Right renal pelvis (tissue), 4 donors: ENCODE results near the gene DNASE2B. TPM values are rescaled to one million over a fixed set of nuclear protein-coding genes. Genes with fewer than 3 reads are reported as not detected.
"Not testable (repeated sequence)": the region's sequence is repeated elsewhere in the genome, so short reads cannot be mapped to it uniquely, and the experiment has no call there.

Experiments used
- DNase-seq, 4 donors: peaks; one replicate each; pipeline ENCODE4 v3.0.0-alpha.2; 2013; ENCODE audit warnings: low read depth in 4 of 4, low spot score in 3 of 4, missing footprints in 1 of 4
- polyA plus RNA-seq, 4 donors: library from polyadenylated mRNA; unstranded; fragments of 120-200 nt; gene quantifications; one replicate each; pipeline ENCODE4 v1.2.1, GENCODE V29; 2013; ENCODE audit not compliant: insufficient read length in 4 of 4

DNASE2B gene
- polyA plus RNA-seq, 4 donors = 0.24 TPM; not detected in 3

DNA sequence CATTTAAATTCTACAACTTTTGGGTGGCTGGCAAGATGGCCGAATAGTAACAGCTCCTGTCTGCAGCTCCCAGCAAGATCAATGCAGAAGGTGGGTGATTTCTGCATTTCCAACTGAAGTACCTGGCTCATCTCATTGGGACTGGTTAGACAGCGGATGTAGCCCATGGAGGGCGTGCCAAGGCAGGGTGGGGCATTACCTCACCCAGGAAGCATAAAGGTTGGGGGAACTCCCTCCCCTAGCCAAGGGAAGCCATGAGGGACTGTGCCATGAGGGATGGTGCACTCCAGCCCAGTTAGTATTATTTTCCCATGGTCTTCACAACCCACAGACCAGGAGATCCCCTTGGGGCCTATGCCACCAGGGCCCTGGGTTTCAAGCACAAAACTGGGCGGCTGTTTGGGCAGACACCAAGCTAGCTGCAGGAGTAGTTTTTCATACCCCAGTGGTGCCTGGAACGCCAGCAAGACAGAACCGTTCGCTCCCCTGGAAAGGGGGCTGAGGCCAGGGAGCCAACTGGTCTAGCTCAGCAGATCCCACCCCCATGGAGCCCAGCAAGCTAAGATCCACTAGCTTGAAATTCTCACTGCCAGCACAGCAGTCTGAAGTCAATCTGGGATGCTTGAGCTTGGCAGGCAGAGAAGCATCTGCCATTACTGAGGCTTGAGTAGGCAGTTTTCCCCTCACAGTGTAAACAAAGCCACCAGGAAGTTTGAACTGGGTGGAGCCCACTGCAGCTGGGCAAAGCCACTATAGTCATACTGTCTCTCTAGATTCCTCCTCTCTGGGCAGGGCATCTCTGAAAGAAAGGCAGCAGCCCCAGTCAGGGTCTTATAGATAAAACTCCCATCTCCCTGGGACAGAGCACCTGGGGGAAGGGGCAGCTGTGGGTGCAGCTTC is 44.7 kb downstream of the DNASE2B start:
- not testable (repeated sequence) for DNase-seq

DNA sequence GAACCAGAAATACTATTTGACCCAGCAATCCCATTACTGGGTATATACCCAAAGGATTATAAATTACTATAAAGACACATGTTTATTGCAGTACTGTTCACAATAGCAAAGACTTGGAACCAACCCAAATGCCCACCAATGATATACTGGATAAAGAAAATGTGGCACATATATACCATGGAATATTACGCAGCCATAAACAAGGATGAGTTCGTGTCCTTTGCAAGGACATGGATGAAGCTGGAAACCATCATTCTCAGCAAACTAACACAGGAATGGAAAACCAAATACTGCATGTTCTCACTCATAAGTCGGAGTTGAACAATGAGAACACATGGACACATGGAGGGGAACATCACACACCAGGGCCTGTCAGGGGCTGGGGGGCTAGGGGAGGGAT is 50.4 kb downstream of the DNASE2B start:
- DNase-seq = not testable (repeated sequence)

DNA sequence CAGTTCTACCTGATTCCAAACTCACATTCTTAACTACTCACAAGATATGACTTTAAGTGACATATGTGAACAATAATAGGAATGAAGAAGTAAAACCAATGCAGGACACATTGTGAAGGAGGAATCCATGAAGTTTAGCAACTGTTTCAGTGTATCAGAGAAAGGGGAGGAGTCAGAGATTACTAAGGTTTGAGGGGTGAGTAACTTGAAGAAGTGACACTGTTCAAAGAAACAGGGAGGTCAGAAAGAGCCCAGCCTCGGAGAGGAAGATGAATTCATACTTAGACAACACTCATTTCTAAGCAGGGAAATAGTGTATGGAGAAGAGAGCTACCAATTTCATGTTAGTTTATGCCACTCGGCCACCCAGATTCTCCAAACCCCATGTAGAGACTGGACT is 52.6 kb downstream of the DNASE2B start:
- DNase-seq = no peak

DNA sequence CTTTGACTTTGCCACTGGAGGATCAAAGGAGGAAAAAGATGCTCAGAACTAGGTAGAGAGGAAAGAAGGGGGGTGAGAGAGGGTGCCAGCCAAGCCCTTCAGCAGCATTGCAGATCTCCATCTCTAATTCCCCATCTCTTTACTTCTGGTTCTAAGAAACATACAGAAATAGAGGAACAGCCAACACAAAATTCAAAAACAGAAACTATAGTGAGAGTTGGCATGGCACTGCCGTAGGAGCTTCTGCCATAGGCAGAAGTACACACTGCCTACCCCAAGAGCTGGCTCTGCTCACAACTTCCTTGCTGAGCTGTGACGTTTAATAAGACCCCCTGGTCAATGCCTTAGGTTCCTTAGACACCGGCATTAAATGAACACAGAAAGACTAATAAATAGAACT is 54.2 kb downstream of the DNASE2B start:
- no peak for DNase-seq

DNA sequence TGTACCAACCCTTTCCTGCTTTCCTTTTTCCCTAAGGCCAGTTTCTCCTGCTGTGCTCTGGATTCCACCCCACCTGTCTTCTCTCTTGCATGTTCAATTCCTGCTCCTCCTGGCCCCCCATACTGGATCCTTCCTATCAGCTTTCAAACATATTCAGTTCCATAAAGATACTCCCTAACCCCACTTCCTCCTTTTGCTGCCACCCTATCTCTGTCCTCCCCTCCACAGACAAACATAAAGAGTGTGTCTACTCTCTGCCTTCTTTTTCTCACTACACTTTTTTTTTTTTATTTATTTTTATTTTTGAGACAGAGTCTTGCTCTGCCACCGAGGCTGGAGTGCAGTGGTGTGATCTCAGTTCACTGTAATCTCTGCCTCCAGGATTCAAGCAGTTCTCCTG is 63.8 kb downstream of the DNASE2B start:
- no peak for DNase-seq

Other genes with a start within 250 kb of the DNASE2B start
- gene SAMD13, start 96.8 kb upstream of the DNASE2B start, polyA plus RNA-seq = 1 to 10 TPM; 6.0 to 8.1 (median 6.7) TPM
- gene RPF1, start 80.8 kb downstream of the DNASE2B start, polyA plus RNA-seq = 10 to 100 TPM; 44.7 to 55.0 (median 51.7) TPM
- 1 to 10 TPM; 1.3 to 3.6 (median 2.4) TPM for gene SPATA1, start 107.9 kb downstream of the DNASE2B start, polyA plus RNA-seq
- gene GNG5, start 108.1 kb downstream of the DNASE2B start, polyA plus RNA-seq = 100 to 1,000 TPM; 176 to 200 (median 196) TPM
- gene CTBS, start 176.0 kb downstream of the DNASE2B start, polyA plus RNA-seq = 10 to 100 TPM; 23.1 to 35.1 (median 29.8) TPM